Measurements from ENCODE around the gene NACA.
A peak's percentile ranks its signal among the peaks of the same experiment; 100 is the strongest.

The NACA gene

DNA sequence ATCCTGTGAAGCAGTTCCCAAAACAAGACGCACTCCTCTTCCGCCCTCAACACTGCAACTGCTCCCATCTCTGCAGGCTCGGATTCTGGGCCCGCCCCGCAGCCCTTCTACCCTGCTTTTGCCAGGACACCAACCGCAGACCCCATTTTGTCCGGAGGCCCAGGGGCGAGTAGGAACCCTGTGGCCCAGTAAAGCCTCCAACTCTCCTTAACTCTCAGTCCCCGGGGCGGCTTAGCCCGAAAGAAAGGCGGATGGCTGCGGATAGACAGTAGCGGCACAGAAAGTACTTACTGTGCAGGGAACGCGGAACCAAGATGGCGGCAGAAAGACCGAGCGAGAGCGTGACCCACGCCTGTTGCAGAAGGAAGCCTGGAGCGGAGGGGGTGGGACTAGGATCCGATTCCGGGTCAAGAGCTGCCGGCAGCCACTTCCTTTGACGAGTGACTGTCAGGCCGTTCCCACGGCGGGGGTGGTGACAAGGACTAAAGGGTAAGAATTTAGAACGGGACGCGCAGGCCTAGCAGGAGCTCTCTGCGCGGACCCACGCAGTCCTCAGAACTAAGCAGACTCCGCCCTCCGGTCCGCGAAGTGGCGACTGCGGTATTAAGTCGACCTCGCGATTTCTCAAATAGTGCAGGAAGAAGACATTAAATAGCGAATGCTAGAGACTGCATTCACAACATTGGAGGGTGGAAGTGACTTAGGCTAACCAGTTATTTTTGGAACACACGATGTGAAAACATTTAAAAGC, at the start of gene NACA (continued):
- TF ChIP-seq, protein P1, sequence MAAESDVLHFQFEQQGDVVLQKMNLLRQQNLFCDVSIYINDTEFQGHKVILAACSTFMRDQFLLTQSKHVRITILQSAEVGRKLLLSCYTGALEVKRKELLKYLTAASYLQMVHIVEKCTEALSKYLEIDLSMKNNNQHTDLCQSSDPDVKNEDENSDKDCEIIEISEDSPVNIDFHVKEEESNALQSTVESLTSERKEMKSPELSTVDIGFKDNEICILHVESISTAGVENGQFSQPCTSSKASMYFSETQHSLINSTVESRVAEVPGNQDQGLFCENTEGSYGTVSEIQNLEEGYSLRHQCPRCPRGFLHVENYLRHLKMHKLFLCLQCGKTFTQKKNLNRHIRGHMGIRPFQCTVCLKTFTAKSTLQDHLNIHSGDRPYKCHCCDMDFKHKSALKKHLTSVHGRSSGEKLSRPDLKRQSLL (tag by site-specific recombination; IDR thresholded peaks at IDR 0.05) = peak; percentile 43; the same call in 1 of the 2 replicates
- TF ChIP-seq ZNF677 (tag by site-specific recombination; IDR thresholded peaks at IDR 0.05) = no peak
- TF ChIP-seq, protein P2, sequence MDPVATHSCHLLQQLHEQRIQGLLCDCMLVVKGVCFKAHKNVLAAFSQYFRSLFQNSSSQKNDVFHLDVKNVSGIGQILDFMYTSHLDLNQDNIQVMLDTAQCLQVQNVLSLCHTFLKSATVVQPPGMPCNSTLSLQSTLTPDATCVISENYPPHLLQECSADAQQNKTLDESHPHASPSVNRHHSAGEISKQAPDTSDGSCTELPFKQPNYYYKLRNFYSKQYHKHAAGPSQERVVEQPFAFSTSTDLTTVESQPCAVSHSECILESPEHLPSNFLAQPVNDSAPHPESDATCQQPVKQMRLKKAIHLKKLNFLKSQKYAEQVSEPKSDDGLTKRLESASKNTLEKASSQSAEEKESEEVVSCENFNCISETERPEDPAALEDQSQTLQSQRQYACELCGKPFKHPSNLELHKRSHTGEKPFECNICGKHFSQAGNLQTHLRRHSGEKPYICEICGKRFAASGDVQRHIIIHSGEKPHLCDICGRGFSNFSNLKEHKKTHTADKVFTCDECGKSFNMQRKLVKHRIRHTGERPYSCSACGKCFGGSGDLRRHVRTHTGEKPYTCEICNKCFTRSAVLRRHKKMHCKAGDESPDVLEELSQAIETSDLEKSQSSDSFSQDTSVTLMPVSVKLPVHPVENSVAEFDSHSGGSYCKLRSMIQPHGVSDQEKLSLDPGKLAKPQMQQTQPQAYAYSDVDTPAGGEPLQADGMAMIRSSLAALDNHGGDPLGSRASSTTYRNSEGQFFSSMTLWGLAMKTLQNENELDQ (tag by site-specific recombination; IDR thresholded peaks at IDR 0.05; ENCODE audit: low read depth) = no peak
- TF ChIP-seq ZNF629 (tag by site-specific recombination; IDR thresholded peaks at IDR 0.05) = peak; percentile 76; the same call in 1 of the 2 replicates
- no peak for TF ChIP-seq HOXA7 (CRISPR knock-in tag; IDR thresholded peaks at IDR 0.05; ENCODE audit: borderline replicate concordance)
- TF ChIP-seq ZNF214 (tag by site-specific recombination; IDR thresholded peaks at IDR 0.05; ENCODE audit: borderline replicate concordance) = no peak
- TF ChIP-seq ZNF791 (tag by site-specific recombination; IDR thresholded peaks at IDR 0.05) = no peak
- TF ChIP-seq, protein P3, sequence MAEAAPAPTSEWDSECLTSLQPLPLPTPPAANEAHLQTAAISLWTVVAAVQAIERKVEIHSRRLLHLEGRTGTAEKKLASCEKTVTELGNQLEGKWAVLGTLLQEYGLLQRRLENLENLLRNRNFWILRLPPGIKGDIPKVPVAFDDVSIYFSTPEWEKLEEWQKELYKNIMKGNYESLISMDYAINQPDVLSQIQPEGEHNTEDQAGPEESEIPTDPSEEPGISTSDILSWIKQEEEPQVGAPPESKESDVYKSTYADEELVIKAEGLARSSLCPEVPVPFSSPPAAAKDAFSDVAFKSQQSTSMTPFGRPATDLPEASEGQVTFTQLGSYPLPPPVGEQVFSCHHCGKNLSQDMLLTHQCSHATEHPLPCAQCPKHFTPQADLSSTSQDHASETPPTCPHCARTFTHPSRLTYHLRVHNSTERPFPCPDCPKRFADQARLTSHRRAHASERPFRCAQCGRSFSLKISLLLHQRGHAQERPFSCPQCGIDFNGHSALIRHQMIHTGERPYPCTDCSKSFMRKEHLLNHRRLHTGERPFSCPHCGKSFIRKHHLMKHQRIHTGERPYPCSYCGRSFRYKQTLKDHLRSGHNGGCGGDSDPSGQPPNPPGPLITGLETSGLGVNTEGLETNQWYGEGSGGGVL (tag by site-specific recombination; IDR thresholded peaks at IDR 0.05) = no peak
- TF ChIP-seq YY2 (tag by site-specific recombination; IDR thresholded peaks at IDR 0.05) = peak; percentile 96
- TF ChIP-seq, protein P4, sequence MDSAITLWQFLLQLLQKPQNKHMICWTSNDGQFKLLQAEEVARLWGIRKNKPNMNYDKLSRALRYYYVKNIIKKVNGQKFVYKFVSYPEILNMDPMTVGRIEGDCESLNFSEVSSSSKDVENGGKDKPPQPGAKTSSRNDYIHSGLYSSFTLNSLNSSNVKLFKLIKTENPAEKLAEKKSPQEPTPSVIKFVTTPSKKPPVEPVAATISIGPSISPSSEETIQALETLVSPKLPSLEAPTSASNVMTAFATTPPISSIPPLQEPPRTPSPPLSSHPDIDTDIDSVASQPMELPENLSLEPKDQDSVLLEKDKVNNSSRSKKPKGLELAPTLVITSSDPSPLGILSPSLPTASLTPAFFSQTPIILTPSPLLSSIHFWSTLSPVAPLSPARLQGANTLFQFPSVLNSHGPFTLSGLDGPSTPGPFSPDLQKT (IDR thresholded peaks at IDR 0.05; ENCODE audit: borderline replicate concordance, low read depth, low read length) = no peak
- TF ChIP-seq, protein P5, sequence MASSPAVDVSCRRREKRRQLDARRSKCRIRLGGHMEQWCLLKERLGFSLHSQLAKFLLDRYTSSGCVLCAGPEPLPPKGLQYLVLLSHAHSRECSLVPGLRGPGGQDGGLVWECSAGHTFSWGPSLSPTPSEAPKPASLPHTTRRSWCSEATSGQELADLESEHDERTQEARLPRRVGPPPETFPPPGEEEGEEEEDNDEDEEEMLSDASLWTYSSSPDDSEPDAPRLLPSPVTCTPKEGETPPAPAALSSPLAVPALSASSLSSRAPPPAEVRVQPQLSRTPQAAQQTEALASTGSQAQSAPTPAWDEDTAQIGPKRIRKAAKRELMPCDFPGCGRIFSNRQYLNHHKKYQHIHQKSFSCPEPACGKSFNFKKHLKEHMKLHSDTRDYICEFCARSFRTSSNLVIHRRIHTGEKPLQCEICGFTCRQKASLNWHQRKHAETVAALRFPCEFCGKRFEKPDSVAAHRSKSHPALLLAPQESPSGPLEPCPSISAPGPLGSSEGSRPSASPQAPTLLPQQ (tag by site-specific recombination; IDR thresholded peaks at IDR 0.05) = peak; percentile 67
- TF ChIP-seq, protein P6, sequence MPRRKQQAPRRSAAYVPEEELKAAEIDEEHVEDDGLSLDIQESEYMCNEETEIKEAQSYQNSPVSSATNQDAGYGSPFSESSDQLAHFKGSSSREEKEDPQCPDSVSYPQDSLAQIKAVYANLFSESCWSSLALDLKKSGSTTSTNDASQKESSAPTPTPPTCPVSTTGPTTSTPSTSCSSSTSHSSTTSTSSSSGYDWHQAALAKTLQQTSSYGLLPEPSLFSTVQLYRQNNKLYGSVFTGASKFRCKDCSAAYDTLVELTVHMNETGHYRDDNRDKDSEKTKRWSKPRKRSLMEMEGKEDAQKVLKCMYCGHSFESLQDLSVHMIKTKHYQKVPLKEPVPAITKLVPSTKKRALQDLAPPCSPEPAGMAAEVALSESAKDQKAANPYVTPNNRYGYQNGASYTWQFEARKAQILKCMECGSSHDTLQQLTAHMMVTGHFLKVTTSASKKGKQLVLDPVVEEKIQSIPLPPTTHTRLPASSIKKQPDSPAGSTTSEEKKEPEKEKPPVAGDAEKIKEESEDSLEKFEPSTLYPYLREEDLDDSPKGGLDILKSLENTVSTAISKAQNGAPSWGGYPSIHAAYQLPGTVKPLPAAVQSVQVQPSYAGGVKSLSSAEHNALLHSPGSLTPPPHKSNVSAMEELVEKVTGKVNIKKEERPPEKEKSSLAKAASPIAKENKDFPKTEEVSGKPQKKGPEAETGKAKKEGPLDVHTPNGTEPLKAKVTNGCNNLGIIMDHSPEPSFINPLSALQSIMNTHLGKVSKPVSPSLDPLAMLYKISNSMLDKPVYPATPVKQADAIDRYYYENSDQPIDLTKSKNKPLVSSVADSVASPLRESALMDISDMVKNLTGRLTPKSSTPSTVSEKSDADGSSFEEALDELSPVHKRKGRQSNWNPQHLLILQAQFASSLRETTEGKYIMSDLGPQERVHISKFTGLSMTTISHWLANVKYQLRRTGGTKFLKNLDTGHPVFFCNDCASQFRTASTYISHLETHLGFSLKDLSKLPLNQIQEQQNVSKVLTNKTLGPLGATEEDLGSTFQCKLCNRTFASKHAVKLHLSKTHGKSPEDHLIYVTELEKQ (tag by site-specific recombination; IDR thresholded peaks at IDR 0.05; ENCODE audit: borderline replicate concordance) = peak; percentile 95
- TF ChIP-seq, protein P7, sequence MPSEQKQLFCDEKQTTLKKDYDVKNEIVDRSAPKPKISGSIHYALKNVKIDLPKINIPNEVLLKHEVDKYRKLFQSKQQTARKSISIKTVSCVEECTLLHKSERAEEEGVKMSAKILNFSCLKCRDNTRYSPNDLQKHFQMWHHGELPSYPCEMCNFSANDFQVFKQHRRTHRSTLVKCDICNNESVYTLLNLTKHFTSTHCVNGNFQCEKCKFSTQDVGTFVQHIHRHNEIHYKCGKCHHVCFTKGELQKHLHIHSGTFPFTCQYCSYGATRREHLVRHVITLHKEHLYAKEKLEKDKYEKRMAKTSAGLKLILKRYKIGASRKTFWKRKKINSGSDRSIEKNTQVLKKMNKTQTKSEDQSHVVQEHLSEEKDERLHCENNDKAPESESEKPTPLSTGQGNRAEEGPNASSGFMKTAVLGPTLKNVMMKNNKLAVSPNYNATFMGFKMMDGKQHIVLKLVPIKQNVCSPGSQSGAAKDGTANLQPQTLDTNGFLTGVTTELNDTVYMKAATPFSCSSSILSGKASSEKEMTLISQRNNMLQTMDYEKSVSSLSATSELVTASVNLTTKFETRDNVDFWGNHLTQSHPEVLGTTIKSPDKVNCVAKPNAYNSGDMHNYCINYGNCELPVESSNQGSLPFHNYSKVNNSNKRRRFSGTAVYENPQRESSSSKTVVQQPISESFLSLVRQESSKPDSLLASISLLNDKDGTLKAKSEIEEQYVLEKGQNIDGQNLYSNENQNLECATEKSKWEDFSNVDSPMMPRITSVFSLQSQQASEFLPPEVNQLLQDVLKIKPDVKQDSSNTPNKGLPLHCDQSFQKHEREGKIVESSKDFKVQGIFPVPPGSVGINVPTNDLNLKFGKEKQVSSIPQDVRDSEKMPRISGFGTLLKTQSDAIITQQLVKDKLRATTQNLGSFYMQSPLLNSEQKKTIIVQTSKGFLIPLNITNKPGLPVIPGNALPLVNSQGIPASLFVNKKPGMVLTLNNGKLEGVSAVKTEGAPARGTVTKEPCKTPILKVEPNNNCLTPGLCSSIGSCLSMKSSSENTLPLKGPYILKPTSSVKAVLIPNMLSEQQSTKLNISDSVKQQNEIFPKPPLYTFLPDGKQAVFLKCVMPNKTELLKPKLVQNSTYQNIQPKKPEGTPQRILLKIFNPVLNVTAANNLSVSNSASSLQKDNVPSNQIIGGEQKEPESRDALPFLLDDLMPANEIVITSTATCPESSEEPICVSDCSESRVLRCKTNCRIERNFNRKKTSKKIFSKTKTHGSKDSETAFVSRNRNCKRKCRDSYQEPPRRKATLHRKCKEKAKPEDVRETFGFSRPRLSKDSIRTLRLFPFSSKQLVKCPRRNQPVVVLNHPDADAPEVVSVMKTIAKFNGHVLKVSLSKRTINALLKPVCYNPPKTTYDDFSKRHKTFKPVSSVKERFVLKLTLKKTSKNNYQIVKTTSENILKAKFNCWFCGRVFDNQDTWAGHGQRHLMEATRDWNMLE (tag by site-specific recombination; conservative IDR thresholded peaks at IDR 0.05; ENCODE audit: low read depth) = peak; percentile 92
- TF ChIP-seq, protein P8, sequence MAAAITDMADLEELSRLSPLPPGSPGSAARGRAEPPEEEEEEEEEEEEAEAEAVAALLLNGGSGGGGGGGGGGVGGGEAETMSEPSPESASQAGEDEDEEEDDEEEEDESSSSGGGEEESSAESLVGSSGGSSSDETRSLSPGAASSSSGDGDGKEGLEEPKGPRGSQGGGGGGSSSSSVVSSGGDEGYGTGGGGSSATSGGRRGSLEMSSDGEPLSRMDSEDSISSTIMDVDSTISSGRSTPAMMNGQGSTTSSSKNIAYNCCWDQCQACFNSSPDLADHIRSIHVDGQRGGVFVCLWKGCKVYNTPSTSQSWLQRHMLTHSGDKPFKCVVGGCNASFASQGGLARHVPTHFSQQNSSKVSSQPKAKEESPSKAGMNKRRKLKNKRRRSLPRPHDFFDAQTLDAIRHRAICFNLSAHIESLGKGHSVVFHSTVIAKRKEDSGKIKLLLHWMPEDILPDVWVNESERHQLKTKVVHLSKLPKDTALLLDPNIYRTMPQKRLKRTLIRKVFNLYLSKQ (tag by site-specific recombination; IDR thresholded peaks at IDR 0.05; ENCODE audit: borderline replicate concordance) = no peak
- TF ChIP-seq ZNF792 (tag by site-specific recombination; IDR thresholded peaks at IDR 0.05) = no peak
- TF ChIP-seq, protein P9, sequence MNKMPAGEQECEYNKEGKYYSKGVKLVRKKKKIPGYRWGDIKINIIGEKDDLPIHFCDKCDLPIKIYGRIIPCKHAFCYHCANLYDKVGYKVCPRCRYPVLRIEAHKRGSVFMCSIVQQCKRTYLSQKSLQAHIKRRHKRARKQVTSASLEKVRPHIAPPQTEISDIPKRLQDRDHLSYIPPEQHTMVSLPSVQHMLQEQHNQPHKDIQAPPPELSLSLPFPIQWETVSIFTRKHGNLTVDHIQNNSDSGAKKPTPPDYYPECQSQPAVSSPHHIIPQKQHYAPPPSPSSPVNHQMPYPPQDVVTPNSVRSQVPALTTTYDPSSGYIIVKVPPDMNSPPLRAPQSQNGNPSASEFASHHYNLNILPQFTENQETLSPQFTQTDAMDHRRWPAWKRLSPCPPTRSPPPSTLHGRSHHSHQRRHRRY (tag by site-specific recombination; IDR thresholded peaks at IDR 0.05) = no peak
- no peak for TF ChIP-seq ZNF777 (tag by site-specific recombination; IDR thresholded peaks at IDR 0.05; ENCODE audit: borderline replicate concordance)

Measured in HEK293 (cell line).